Renal cortical epithelial cell (primary cell): ENCODE measurements around the gene MIPOL1. TPM values are rescaled to one million over a fixed set of nuclear protein-coding genes. Genes with fewer than 3 reads are reported as not detected.
A peak's percentile ranks its signal among the peaks of the same experiment; 100 is the strongest.
"Not testable (repeated sequence)": the region's sequence is repeated elsewhere in the genome, so short reads cannot be mapped to it uniquely, and the experiment has no call there.

Experiments used
- DNase-seq: peaks from one replicate; pipeline ENCODE4 v3.0.0-alpha.2; 2011; ENCODE audit warnings: low read depth
- total RNA-seq: library from RNA; depleted of rRNA; stranded (reverse); fragments of >200 nt; gene quantifications from 2 replicates; pipeline ENCODE4 v1.2.3, GENCODE V29; 2014

MIPOL1 gene
- total RNA-seq, 1 donor from 2014 or later: 18.3 TPM

- DNase-seq: not testable (repeated sequence)
These were observed 9.7 kb upstream of the MIPOL1 start for GRCh38 chr14:37187840-37188577.

GRCh38 chr14:37189733-37190132 lies 8.0 kb upstream of the MIPOL1 start:
- DNase-seq: not testable (repeated sequence)

- DNase-seq: no peak
These were observed 3.0 kb upstream of the MIPOL1 start for GRCh38 chr14:37194698-37195097.

GRCh38 chr14:37195327-37195726 lies 2.4 kb upstream of the MIPOL1 start:
- DNase-seq: peak; percentile 47

GRCh38 chr14:37196604-37197420 lies 925 bp upstream of the MIPOL1 start:
- no peak for DNase-seq

- DNase-seq: peak; percentile 30
These were observed 499 bp downstream of the MIPOL1 start for GRCh38 chr14:37198273-37198598.

GRCh38 chr14:37198907-37199306 lies 1.2 kb downstream of the MIPOL1 start:
- DNase-seq: no peak

GRCh38 chr14:37201724-37202123 lies 4.0 kb downstream of the MIPOL1 start:
- DNase-seq: no peak

GRCh38 chr14:37202265-37202664 lies 4.5 kb downstream of the MIPOL1 start:
- DNase-seq: peak; percentile 6

- no peak for DNase-seq
These were observed 5.1 kb downstream of the MIPOL1 start for GRCh38 chr14:37202812-37203211.

- no peak for DNase-seq
These were observed 5.7 kb downstream of the MIPOL1 start for GRCh38 chr14:37203423-37203822.

GRCh38 chr14:37205623-37206605 lies 8.2 kb downstream of the MIPOL1 start:
- not testable (repeated sequence) for DNase-seq

GRCh38 chr14:37209617-37210016 lies 11.9 kb downstream of the MIPOL1 start:
- DNase-seq: not testable (repeated sequence)

GRCh38 chr14:37210448-37210847 lies 12.7 kb downstream of the MIPOL1 start:
- DNase-seq: no peak

GRCh38 chr14:37213016-37213415 lies 15.3 kb downstream of the MIPOL1 start:
- no peak for DNase-seq

GRCh38 chr14:37215345-37215744 lies 17.6 kb downstream of the MIPOL1 start:
- no peak for DNase-seq

GRCh38 chr14:37221073-37221472 lies 23.3 kb downstream of the MIPOL1 start:
- no peak for DNase-seq

GRCh38 chr14:37223947-37224474 lies 26.3 kb downstream of the MIPOL1 start:
- DNase-seq: no peak

- not testable (repeated sequence) for DNase-seq
These were observed 27.9 kb downstream of the MIPOL1 start for GRCh38 chr14:37225668-37226067.

- DNase-seq: peak; percentile 69
These were observed 32.9 kb downstream of the MIPOL1 start for GRCh38 chr14:37230551-37231194.

GRCh38 chr14:37232907-37233481 lies 35.3 kb downstream of the MIPOL1 start:
- DNase-seq: peak; percentile 61
